GM23338 (cell line): ENCODE measurements around the gene NID1. TPM values are rescaled to one million over a fixed set of nuclear protein-coding genes. Genes with fewer than 3 reads are reported as not detected.

ENCODE experiments used
- ATAC-seq: fragments of 200-7000 bp; cut with Tn5 transposase; 3 replicates; pipeline ENCODE4 v1.9.1; 2020
- DNase-seq: peaks from one replicate; pipeline ENCODE4 v3.0.0-alpha.2; 2015; ENCODE audit warnings: low spot score
- H2AFZ ChIP-seq: fragments of 200-600 bp; sonication (generic); 2 replicates; pipeline ENCODE4 v1.8.0; 2016; ENCODE audit warnings: antibody characterized with exemption, mild to moderate bottlenecking, moderate library complexity
- H3F3A ChIP-seq: fragments of 200-600 bp; sonication (generic); replicated peaks from 2 replicates; pipeline ENCODE4 v1.8.0; 2017; ENCODE audit warnings: antibody characterized with exemption, mixed run types, low read depth
- H3K27ac ChIP-seq: fragments of 200-600 bp; sonication (generic); 2 replicates; pipeline ENCODE4 v1.6.1; 2016; ENCODE audit warnings: low read depth
- H3K27me3 ChIP-seq: fragments of 200-600 bp; sonication (generic); 2 replicates; pipeline ENCODE4 v1.8.0; 2016; ENCODE audit warnings: mild to moderate bottlenecking, mixed run types, moderate library complexity; ENCODE audit not compliant: insufficient read depth
- H3K36me3 ChIP-seq: fragments of 200-600 bp; sonication (generic); 2 replicates; pipeline ENCODE4 v1.8.0; 2016; ENCODE audit warnings: mild to moderate bottlenecking; ENCODE audit not compliant: insufficient read depth
- H3K4me1 ChIP-seq: fragments of 200-600 bp; sonication (generic); 2 replicates; pipeline ENCODE4 v1.8.0; 2016; ENCODE audit warnings: mild to moderate bottlenecking, moderate library complexity; ENCODE audit not compliant: insufficient read depth
- H3K4me2 ChIP-seq: fragments of 200-600 bp; sonication (generic); 2 replicates; pipeline ENCODE4 v1.7.1; 2017; ENCODE audit warnings: mixed run types
- H3K4me3 ChIP-seq: fragments of 200-600 bp; sonication (generic); 2 replicates; pipeline ENCODE4 v1.6.1; 2016; ENCODE audit warnings: mixed run types
- H3K79me2 ChIP-seq: fragments of 200-600 bp; sonication (generic); replicated peaks from 2 replicates; pipeline ENCODE4 v1.8.0; 2017; ENCODE audit warnings: mild to moderate bottlenecking; ENCODE audit not compliant: insufficient read depth
- H3K9me2 ChIP-seq: fragments of 200-600 bp; sonication (generic); 2 replicates; pipeline ENCODE4 v1.8.0; 2017; ENCODE audit not compliant: insufficient read depth
- H4K20me1 ChIP-seq: fragments of 200-600 bp; sonication (generic); replicated peaks from 2 replicates; pipeline ENCODE4 v1.8.0; 2017; ENCODE audit warnings: mild to moderate bottlenecking; ENCODE audit not compliant: insufficient read depth
- H3K27ac Mint-ChIP-seq: 2 replicates; pipeline ENCODE4 v1.8.0; 2020; ENCODE audit warnings: inconsistent platforms, mild to moderate bottlenecking, moderate library complexity, mixed read lengths
- H3K27me3 Mint-ChIP-seq: 3 replicates; pipeline ENCODE4 v1.8.0; 2022; ENCODE audit warnings: low read depth, mild to moderate bottlenecking, moderate library complexity, mixed read lengths, inconsistent platforms; ENCODE audit not compliant: insufficient read depth, poor library complexity
- H3K36me3 Mint-ChIP-seq: 3 replicates; pipeline ENCODE4 v1.8.0; 2021; ENCODE audit warnings: low read depth, mild to moderate bottlenecking, inconsistent platforms, moderate library complexity, mixed read lengths
- H3K4me1 Mint-ChIP-seq: 3 replicates; pipeline ENCODE4 v1.8.0; 2020; ENCODE audit warnings: mild to moderate bottlenecking, inconsistent platforms, mixed read lengths
- H3K4me3 Mint-ChIP-seq: 3 replicates; pipeline ENCODE4 v1.8.0; 2021; ENCODE audit warnings: moderate library complexity, mild to moderate bottlenecking, inconsistent platforms, mixed read lengths
- H3K9me3 Mint-ChIP-seq: 3 replicates; pipeline ENCODE4 v1.8.0; 2020; ENCODE audit warnings: moderate library complexity, mild to moderate bottlenecking, inconsistent platforms, mixed read lengths
- CREB1 ChIP-seq: fragments of 250-450 bp; sonication (Bioruptor Pico); IDR thresholded peaks from 2 replicates; pipeline ENCODE4 v1.5.0; 2020; ENCODE audit warnings: low read depth, mild to moderate bottlenecking, moderate library complexity
- CTCF ChIP-seq, 2 experiments: fragments of 200-600 bp in 1 of 2; sonication (generic) in 1 of 2; conservative IDR thresholded peaks; 2 replicates each; pipeline versions ENCODE4 v1.5.1 to v1.6.1; 2016 to 2017; ENCODE audit warnings: antibody characterized with exemption in 2 of 2, low read depth in 2 of 2, mild to moderate bottlenecking in 2 of 2, moderate library complexity in 1 of 2
- ETS1 ChIP-seq: IDR thresholded peaks from 2 replicates; pipeline ENCODE4 v1.6.1; 2016; ENCODE audit warnings: antibody characterized with exemption
- EZH2 ChIP-seq: fragments of 200-600 bp; sonication (generic); IDR thresholded peaks from one replicate; pipeline ENCODE4 v1.8.0; 2017; ENCODE audit warnings: antibody characterized with exemption, mild to moderate bottlenecking, low read depth; ENCODE audit not compliant: unreplicated experiment
- EZH2phosphoT487 ChIP-seq: fragments of 200-600 bp; sonication (generic); IDR thresholded peaks from one replicate; pipeline ENCODE4 v1.8.1; 2018; ENCODE audit warnings: antibody characterized with exemption; ENCODE audit not compliant: unreplicated experiment
- JUNB ChIP-seq: IDR thresholded peaks from one replicate; pipeline ENCODE4 v1.6.1; 2016; ENCODE audit warnings: antibody characterized with exemption; ENCODE audit not compliant: unreplicated experiment
- NANOG ChIP-seq: IDR thresholded peaks from 2 replicates; pipeline ENCODE4 v1.6.1; 2016; ENCODE audit warnings: antibody characterized with exemption, borderline replicate concordance
- POLR2AphosphoS5 ChIP-seq: IDR thresholded peaks from 2 replicates; pipeline ENCODE4 v1.6.1; 2016; ENCODE audit warnings: antibody characterized with exemption, low read depth
- REST ChIP-seq: IDR thresholded peaks from one replicate; pipeline ENCODE4 v1.6.1; 2018; ENCODE audit warnings: antibody characterized with exemption; ENCODE audit not compliant: unreplicated experiment
- STAT1 ChIP-seq: IDR thresholded peaks from one replicate; pipeline ENCODE4 v1.6.1; 2016; ENCODE audit warnings: antibody characterized with exemption; ENCODE audit not compliant: unreplicated experiment
- ZNF114 ChIP-seq: fragments of 250-450 bp; sonication (Bioruptor Pico); IDR thresholded peaks from 2 replicates; pipeline ENCODE4 v1.5.0; 2020; ENCODE audit warnings: mild to moderate bottlenecking, moderate library complexity
- ZNF331 ChIP-seq: fragments of 250-450 bp; sonication (Bioruptor Pico); IDR thresholded peaks from 2 replicates; pipeline ENCODE4 v1.5.0; 2020; ENCODE audit warnings: low read depth, mild to moderate bottlenecking, moderate library complexity
- ZNF462 ChIP-seq: fragments of 250-450 bp; sonication (Bioruptor Pico); IDR thresholded peaks from 2 replicates; pipeline ENCODE4 v1.5.0; 2020; ENCODE audit warnings: mild to moderate bottlenecking, moderate library complexity
- polyA plus RNA-seq: library from polyadenylated mRNA; unstranded; fragments of >200 nt; fragmentation: Nextera tagmentation; extraction: Ambion mirVana; gene quantifications from 2 replicates; pipeline ENCODE4 v1.2.1, GENCODE V29; 2016
- total RNA-seq: library from RNA; depleted of rRNA; stranded (reverse); fragments of >200 nt; shearing (Covaris generic); gene quantifications from 2 replicates; pipeline ENCODE4 v1.2.3, GENCODE V29; 2014

The NID1 gene
- total and polyA plus RNA-seq, 2 experiments from 2014 or later = 7.1 to 32.5 TPM

GRCh38 chr1:235933766-235934116 lies 131.1 kb downstream of the NID1 start:
- Histone ChIP-seq H3K9me2 (no peaks in the 10 kb centered on the region), H4K20me1 (no peaks in the 10 kb centered on the region), H3K79me2 (no peaks in the 10 kb centered on the region), H3K36me3 (no peaks in the 10 kb centered on the region), H2AFZ (no peak overlapping the region), H3K4me3 (no peak overlapping the region), H3K4me1 (peaks cover 5% of the 10 kb centered on the region; the same call in 1 of the 2 replicates), H3F3A (no peaks in the 10 kb centered on the region), H3K27me3 (no peaks in the 10 kb centered on the region), H3K27ac (no peak overlapping the region), H3K4me2 (no peak overlapping the region)
- H3K27ac Mint-ChIP-seq = no peak overlapping the region
- H3K9me3 Mint-ChIP-seq = no peaks in the 10 kb centered on the region
- TF ChIP-seq CREB1 (CRISPR knock-in tag) = no peak
- TF ChIP-seq JUNB = no peak
- TF ChIP-seq ETS1 = no peak
- TF ChIP-seq ZNF114 = no peak
- no peak for TF ChIP-seq POLR2AphosphoS5
- no peak for TF ChIP-seq ZNF462 (CRISPR knock-in tag)
- TF ChIP-seq STAT1 = no peak
- TF ChIP-seq ZNF331 (CRISPR knock-in tag) = no peak
- no peak for TF ChIP-seq NANOG
- no peak for TF ChIP-seq REST
- no peak for TF ChIP-seq EZH2
- TF ChIP-seq EZH2phosphoT487 = no peak
- TF ChIP-seq CTCF (conservative IDR thresholded peaks at IDR 0.05; ENCODE audit: low read depth in 2 of 2) = no peak
- ATAC-seq = no peak
- peaks cover 12% of the 10 kb centered on the region for H3K27me3 Mint-ChIP-seq
- H3K4me1 Mint-ChIP-seq = peaks cover 15% of the 10 kb centered on the region; the same call in 2 of the 3 replicates
- H3K4me3 Mint-ChIP-seq = no peak overlapping the region
- no peaks in the 10 kb centered on the region for H3K36me3 Mint-ChIP-seq
- no peak for DNase-seq
